Type B pancreatic cell (in vitro differentiated cells): ENCODE results near the gene KNDC1. TPM values are rescaled to one million over a fixed set of nuclear protein-coding genes. Genes with fewer than 3 reads are reported as not detected.
"Not testable (repeated sequence)": the region's sequence is repeated elsewhere in the genome, so short reads cannot be mapped to it uniquely, and the experiment has no call there.

Experiments
- DNase-seq: peaks from one replicate; pipeline ENCODE4 v3.0.0; 2021; ENCODE audit warnings: mixed read lengths; ENCODE audit not compliant: unreplicated experiment; ENCODE audit errors: extremely low spot score
- H3K27ac Mint-ChIP-seq: 2 replicates; pipeline ENCODE4 v1.8.0; 2021; ENCODE audit warnings: mild to moderate bottlenecking, mixed read lengths
- H3K27me3 Mint-ChIP-seq: 2 replicates; pipeline ENCODE4 v1.8.0; 2021; ENCODE audit warnings: mixed read lengths
- H3K36me3 Mint-ChIP-seq: 2 replicates; pipeline ENCODE4 v1.8.0; 2021; ENCODE audit warnings: mixed read lengths
- H3K4me1 Mint-ChIP-seq: one replicate; pipeline ENCODE4 v1.8.0; 2021; ENCODE audit warnings: mixed read lengths; ENCODE audit not compliant: unreplicated experiment
- H3K4me3 Mint-ChIP-seq: 2 replicates; pipeline ENCODE4 v1.8.0; 2021; ENCODE audit warnings: mild to moderate bottlenecking, mixed read lengths
- H3K9me3 Mint-ChIP-seq: 2 replicates; pipeline ENCODE4 v1.8.0; 2021; ENCODE audit warnings: mixed read lengths
- CTCF ChIP-seq: fragments of 200-600 bp; sonication (generic); conservative IDR thresholded peaks from 2 replicates; pipeline ENCODE4 v1.5.0; 2021; ENCODE audit warnings: antibody characterized with exemption, mild to moderate bottlenecking
- long read RNA-seq: library from polyadenylated mRNA; unstranded; transcript quantifications from one replicate; pipeline ENCODE4 v2.0.0, GENCODE V29; 2020
- total RNA-seq: library from RNA; stranded (reverse); gene quantifications from 2 replicates; pipeline ENCODE4 v1.2.1, GENCODE V29; 2021; ENCODE audit warnings: low replicate concordance

KNDC1 gene
- 2.7 and 6.4 TPM in 2 replicates for total RNA-seq
- long read RNA-seq = 0 reads

GRCh38 chr10:133159950-133160825 lies at the start of gene KNDC1:
Gene KNDC1, plus strand, starts transcription at chr10:133160219. Its CDS starts 249 bp downstream, at chr10:133160468.
- H3K4me1 Mint-ChIP-seq = no peaks in the 10 kb centered on the region
- peak; percentile 70 for DNase-seq
- peak within 1 kb of the TSS; percentile 69 for H3K4me3 Mint-ChIP-seq
- no peaks in the 10 kb centered on the region for H3K36me3 Mint-ChIP-seq
- peaks cover 24% of the 10 kb centered on the region for H3K27me3 Mint-ChIP-seq
- no peak for TF ChIP-seq CTCF
- H3K9me3 Mint-ChIP-seq = no peaks in the 10 kb centered on the region
- no peak within 1 kb of the TSS for H3K27ac Mint-ChIP-seq

- no peak for DNase-seq
- Mint-ChIP-seq H3K4me1 (peaks cover 3% of the 10 kb centered on the region), H3K27me3 (peaks cover 15% of the 10 kb centered on the region), H3K27ac (peak overlapping the region; percentile 32), H3K36me3 (peaks cover 4% of the 10 kb centered on the region), H3K9me3 (peaks cover 8% of the 10 kb centered on the region), H3K4me3 (no peak overlapping the region)
- TF ChIP-seq CTCF = no peak
Measured at GRCh38 chr10:133110609-133111275, 49.3 kb upstream of the KNDC1 start.

GRCh38 chr10:133111640-133112039 lies 48.4 kb upstream of the KNDC1 start:
- not testable (repeated sequence) for H3K4me1 Mint-ChIP-seq, H3K36me3 Mint-ChIP-seq, H3K9me3 Mint-ChIP-seq, DNase-seq, H3K4me3 Mint-ChIP-seq, H3K27ac Mint-ChIP-seq
- H3K27me3 Mint-ChIP-seq = peaks cover 15% of the 10 kb centered on the region

GRCh38 chr10:133113146-133113830 lies 46.7 kb upstream of the KNDC1 start:
- no peak for TF ChIP-seq CTCF
- Mint-ChIP-seq H3K4me1 (peaks cover 3% of the 10 kb centered on the region), H3K27me3 (peaks cover 15% of the 10 kb centered on the region), H3K27ac (no peak overlapping the region), H3K4me3 (no peak overlapping the region), H3K36me3 (peaks cover 4% of the 10 kb centered on the region), H3K9me3 (no peaks in the 10 kb centered on the region)
- no peak for DNase-seq

- Mint-ChIP-seq H3K4me3 (no peak overlapping the region), H3K9me3 (no peaks in the 10 kb centered on the region), H3K27ac (no peak overlapping the region), H3K4me1 (peaks cover 3% of the 10 kb centered on the region), H3K27me3 (peaks cover 16% of the 10 kb centered on the region), H3K36me3 (peaks cover 4% of the 10 kb centered on the region)
- no peak for TF ChIP-seq CTCF
- no peak for DNase-seq
Measured at GRCh38 chr10:133113847-133114246, 46.2 kb upstream of the KNDC1 start.
